ENCODE results near the gene SCN1B.
"Not testable (repeated sequence)": the region's sequence is repeated elsewhere in the genome, so short reads cannot be mapped to it uniquely, and the experiment has no call there.

The SCN1B gene

DNA sequence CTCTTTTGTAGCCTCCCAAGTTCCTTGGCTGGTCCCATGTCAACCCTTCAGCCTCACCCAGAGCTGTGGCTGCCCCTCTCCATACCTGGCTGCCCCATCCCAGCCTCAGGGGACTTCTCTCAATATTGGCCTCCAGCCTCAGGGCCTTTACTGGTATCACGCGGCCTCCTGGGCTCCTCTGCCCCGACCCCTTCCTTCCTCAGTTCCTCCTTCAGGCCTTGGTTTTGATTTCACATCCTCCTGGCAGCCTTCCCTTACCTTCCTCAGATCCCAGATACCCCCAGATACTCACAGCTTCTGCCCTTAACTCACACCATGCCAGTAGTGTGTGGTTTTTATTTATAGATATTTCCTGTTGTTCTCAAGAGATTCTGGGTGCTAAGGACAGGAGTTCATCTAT lies 12.8 kb upstream of the SCN1B start:
- no peak for DNase-seq (ENCODE audit: low read depth in 2 of 2)

DNA sequence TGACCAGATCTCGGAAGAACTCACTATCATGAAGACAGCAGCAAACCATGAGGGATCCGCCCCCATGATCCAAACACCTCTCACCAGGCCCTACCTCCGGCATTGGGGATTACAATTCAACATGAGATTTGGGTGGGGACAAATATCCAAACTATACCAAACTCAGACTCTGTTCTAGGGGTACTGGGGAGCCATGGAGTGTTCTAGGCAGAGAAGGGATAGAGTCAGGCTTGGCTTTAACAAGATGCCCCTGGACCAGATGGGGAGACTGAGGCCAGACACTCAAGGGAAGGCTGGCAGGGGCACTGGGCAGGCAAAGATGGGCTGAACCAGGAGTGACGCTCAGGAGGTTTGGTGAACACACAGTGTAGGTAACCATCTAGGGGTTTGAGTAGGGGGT lies 11.9 kb upstream of the SCN1B start:
- DNase-seq (ENCODE audit: low read depth in 2 of 2), result no peak

DNA sequence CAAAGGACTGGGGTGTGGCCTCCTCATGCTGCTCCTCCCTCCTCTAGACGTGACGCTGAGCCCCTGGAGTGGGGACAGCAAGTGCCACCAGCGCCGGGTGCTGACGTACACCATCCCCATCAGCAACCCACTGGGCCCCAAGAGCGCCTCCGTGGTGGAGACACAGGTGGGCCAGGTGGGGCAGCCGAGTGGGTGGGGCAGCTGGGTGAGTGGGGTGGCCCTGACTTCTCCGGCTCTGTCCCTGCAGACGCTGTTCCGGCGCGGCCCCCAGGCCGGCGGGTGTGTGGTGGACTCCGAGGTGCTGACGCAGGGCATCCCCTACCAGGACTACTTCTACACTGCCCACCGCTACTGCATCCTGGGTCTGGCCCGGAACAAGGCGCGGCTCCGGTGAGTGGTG lies 11.1 kb upstream of the SCN1B start:
- DNase-seq (ENCODE audit: low read depth in 2 of 2), result no peak

DNA sequence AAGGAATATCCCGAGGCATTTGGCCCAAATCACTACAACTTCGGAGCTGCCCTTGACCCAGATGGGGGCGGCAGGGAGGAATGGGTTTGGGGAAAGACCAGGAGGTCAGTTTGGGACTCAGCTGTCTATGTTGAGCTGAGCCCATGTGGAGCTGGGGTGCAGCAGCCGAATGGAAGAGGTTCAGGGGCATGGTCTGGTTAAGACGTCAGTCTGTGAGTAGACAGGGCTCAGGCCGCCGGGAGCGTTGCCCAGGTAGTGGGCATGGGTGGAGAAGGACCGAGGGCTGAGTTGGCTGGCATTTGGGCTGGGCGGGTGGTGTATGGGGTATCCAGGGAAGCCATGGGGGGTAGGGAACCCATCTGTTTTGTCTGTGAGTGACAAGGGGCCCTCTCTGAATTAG lies 9.3 kb upstream of the SCN1B start:
- DNase-seq (ENCODE audit: low read depth in 2 of 2), result no peak

DNA sequence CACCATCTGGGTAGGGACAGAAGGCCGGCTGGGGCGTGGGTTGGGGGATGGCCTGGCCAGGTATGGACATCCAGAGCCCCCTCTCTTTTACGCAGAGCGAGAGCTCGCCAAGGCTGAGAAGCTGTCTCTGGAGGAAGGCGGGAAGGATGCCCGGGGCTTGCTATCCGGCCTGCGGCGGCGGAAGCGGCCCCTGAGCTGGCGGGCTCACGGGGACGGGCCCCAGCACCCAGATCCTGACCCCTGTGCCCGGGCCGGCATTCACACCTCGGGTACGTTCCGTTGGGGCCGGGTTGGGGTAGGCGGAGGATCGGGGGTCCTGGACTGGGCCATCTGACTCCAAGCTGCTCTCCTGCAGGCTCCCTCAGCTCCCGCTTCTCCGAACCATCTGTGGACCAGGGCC lies 8.7 kb upstream of the SCN1B start:
- no peak for DNase-seq (ENCODE audit: low read depth in 2 of 2)

DNA sequence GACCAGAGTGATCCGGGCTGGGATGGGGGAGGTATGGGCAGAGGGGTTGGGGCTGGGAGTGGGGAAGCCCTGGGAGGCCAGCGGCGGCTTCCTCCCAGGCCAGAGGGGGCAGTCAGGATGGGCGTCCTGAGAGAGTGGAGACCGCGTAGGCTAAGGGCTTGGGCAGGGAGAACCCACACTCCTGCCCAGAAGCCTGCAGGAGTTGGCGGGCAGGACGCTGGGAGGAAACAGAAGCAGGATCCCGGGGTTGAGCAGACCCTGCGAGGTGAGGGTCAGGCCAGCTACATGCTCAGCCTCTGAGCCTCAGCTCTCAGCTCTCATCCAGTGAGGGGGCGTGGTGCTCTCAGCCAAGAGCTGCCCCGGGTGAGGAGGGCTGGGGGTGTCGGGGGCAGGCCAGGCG lies 7.8 kb upstream of the SCN1B start:
- no peak for DNase-seq (ENCODE audit: low read depth in 2 of 2)

DNA sequence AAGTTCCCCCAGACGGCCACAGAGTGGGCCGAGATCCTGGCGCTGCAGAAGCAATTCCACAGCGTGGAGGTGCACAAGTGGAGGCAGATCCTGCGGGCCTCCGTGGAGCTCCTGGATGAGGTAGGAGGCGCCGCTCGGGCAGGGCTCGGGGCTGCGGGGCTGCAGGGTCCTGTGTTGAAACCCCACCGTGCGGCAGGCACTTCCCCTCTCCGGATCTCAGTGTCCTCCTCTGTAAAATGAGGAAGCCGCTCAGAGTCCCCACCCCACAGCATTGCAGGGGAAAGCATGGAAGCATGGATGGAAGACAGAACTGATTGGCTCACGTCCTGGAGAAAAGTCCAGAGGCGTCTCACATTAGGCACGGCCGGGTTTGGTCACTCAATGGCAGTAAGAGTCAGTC lies 6.8 kb upstream of the SCN1B start:
- DNase-seq (ENCODE audit: low read depth in 2 of 2), result no peak

DNA sequence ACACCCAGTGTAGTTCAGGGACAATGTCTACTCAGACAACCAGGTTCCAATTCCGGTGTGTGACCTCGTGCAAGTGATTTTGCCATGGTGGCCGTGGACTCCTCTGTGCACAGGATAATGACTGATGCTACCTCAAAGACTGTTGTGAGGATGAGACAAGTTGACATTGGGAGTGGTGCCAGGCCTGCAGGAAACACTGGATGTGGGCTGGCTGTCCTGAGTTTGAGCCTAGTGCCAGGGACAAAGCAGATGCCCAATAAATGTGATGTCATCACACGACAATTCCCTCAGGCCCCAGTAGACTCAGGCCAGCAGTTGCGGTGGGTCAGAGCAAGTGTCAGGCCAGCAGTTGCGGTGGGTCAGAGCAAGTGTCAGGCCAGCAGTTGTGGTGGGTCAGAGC lies 6.2 kb upstream of the SCN1B start:
- DNase-seq (ENCODE audit: low read depth in 2 of 2), result no peak

DNA sequence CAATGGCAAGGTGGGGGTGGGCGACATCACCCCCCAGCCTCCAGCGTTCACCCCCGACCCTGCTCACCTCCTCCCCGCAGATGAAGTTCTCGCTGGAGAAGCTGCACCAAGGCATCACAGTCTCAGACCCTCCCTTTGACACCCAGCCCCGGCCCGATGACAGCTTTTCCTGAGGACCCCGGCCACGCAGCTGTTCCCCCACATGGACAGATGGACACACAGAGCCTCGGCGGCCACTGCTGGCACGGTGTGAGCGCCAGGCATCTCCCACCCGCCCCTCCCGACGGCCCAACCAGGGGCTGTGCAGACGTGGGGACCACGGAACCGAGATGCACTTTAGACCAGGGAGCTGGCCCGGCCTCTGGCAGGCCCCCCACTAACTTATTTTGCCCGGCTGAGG lies 4.3 kb upstream of the SCN1B start:
- DNase-seq (ENCODE audit: low read depth in 2 of 2), result no peak

DNA sequence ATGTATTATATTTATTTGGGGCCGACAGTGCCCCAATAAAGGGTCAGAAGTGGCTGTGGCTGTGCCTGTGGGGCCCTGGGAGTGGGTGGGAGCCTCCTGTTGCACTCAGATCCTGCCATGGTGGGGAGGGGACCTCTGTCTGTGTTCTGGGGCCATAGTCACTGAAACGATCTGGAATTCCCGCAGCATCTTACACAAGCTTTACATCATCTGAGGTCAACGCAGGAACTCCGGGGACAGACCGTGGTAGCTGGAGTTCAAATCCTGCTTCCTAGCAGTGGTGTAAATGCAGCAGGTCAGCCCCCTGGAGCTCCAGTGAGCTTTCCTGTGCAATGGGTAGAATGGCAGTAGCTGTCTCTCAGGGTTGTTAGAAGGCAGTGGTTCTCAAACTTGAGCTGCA lies 3.9 kb upstream of the SCN1B start:
- no peak for DNase-seq (ENCODE audit: low read depth in 2 of 2)

DNA sequence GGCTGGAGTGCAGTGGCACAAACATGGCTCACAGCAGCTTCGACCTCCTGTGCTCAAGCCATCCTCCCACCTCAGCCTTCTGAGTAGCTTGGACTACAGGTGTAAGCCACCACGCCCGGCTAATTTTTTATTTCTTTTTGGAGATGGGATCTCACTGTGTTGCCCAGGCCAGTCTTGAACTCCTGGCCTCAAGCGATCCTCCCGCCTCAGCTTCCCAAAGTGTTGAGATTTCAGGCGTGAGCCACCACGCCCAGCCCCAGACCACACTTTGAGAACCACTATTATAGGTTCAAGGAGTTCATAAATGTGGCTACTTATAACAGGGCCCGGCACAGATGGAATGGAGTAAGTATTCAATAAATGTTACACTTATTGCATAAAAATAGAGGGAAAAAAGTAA lies 3.3 kb upstream of the SCN1B start:
- no peak for DNase-seq (ENCODE audit: low read depth in 2 of 2)

DNA sequence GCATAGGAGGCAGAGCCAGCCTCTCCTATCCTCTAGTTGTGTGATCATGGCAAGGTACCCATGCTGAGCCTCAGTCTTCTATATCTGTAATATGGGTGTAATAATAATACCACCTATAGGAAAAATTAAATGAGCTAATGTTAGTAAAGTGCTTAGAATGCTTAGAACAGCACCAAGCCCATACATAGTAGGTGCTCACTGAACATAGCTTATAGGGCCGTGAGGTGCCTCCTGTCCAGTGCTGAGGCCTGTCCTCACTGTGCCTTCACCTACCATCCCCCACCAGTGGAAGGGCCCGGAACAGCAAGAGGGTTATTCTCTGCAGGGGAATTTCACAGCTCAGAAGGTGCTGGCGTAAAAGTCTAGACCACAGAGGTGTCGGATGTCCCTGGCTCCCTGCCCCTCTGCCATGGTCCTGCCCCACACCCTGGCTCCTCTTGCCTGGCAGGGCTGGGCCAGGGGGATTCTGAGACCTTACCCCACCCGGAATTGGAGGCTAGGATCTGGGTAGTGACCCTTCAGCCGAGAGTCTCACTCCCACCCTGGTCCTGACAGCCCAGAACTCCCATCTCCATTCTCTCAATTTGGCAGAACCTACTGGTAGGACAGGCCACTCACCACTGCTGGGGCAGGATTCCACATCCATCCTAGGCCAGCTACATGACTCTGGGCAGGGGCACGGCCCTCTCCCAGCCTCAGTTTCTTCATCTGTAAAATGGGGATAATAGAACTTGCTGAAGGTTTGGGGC lies 2.2 kb upstream of the SCN1B start:
- DNase-seq (ENCODE audit: low read depth in 2 of 2), result no peak

DNA sequence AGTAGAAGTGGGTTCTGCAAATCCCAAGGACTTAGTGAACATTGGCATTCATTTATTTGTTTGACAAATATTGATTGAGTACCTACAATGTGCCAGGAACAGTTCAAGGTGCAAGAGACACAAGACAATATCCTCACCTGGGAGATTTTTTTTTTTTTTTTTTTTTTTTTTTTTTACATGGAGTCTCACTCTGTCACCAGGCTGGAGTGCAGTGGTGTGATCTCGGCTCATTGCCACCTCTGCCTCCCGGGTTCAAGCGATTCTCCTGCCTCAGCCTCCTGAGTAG lies 1.7 kb upstream of the SCN1B start:
- not testable (repeated sequence) for DNase-seq (ENCODE audit: low read depth in 2 of 2)

DNA sequence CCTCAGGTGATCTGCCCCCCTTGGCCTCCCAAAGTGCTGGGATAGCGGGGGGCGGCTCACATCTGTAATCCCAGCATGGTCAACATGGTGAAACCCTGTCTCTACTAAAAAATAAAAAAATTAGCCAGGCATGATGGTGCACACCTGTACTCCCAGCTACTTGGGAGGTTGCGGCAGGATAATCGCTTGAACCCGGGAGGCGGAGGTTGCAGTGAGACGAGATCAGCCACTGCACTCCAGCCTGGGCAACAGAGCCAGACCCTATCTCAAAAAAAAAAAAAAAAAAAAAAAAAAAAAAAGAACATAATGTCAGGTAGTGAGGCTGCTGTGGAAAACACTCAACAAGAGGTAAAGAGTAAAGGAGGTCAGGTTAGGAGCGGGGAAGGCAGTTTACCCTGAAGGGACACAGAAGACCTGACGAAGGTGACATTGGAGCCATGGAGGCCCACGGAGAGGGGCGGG lies 964 bp upstream of the SCN1B start:
- not testable (repeated sequence) for DNase-seq (ENCODE audit: low read depth in 2 of 2)

DNA sequence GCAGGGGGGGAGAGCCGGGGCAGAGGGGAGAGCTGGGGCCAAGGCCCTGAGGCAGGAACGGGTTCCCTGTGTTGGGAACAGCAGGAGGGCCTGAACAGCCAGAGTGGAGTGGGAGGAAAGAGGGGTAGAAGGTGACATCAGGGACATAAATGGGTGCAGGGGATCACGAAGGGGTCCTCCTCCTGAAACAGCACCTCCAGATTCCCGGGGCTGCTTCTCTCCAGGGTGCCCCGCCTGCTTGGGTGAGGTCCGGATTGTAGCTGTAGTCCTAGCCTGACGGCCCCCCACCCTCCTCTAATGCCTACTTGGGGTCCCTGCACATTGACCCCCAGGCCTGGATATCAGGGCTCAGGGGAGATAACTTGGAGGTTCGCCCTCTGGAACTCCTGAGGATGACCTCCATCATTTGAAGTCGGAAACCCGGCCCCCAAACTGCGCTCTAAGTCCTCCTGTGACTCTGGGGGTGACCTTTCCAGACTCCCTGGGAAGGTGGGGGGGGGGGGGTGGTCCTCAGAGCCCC lies 473 bp upstream of the SCN1B start:
- no peak for DNase-seq (ENCODE audit: low read depth in 2 of 2)

DNA sequence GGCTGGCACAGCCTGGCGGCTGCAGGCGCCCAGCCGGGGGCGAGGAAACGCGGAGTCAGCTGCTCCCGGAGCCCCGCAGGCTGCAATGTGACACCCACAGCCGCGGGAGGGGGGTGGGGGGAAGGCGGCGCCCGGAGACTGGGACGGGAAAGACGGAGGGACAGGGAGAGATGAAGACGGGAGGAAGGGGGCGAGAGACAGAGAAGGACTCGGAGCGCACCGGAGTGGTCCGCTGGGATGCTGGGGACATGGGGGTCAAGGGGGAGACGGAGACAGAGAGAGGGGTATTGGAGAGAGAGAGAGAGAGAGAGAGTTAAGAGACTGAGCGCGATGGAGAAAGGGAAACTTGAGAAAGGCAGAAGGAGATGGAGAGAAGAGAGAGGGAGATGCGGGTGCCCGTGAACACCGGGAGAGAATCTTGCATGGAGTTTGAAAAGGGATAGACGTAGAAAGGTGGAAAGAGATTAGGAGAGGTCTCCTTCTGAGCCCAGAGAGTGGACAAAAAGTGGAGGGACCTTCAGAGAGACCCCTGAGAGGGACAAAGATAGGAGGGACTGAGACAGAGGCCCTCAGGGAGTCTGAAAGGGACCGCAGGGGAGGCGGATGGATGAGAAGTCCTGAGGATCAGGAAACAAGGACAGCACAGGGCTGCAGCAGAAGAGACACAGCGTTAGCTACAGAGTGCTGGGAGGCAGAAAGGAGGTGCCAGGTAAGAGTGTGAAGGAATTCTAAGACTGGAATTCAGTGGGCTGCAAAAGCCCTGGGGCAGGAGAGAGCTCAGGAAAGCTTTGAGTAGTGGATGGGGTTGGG lies 1.0 kb downstream of the SCN1B start:
- no peak for DNase-seq (ENCODE audit: low read depth in 2 of 2)

DNA sequence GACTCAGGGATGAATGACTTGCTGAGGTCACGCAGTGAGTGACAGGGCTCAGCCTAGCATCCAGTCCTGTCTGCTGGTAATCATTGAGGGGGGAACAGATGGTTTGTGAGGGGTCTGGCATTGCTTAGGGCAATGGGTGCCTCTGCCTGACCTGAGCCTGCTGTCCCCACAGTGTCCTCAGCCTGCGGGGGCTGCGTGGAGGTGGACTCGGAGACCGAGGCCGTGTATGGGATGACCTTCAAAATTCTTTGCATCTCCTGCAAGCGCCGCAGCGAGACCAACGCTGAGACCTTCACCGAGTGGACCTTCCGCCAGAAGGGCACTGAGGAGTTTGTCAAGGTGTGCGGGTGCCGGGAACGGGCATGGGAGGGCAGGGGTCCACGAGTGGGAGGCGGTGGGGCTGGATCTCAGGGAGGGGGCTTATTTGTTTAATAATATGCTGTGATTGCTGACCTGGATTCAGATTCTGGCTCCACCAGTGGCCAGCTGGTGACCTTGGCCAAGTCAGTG lies 2.1 kb downstream of the SCN1B start:
- DNase-seq (ENCODE audit: low read depth in 2 of 2), result no peak

DNA sequence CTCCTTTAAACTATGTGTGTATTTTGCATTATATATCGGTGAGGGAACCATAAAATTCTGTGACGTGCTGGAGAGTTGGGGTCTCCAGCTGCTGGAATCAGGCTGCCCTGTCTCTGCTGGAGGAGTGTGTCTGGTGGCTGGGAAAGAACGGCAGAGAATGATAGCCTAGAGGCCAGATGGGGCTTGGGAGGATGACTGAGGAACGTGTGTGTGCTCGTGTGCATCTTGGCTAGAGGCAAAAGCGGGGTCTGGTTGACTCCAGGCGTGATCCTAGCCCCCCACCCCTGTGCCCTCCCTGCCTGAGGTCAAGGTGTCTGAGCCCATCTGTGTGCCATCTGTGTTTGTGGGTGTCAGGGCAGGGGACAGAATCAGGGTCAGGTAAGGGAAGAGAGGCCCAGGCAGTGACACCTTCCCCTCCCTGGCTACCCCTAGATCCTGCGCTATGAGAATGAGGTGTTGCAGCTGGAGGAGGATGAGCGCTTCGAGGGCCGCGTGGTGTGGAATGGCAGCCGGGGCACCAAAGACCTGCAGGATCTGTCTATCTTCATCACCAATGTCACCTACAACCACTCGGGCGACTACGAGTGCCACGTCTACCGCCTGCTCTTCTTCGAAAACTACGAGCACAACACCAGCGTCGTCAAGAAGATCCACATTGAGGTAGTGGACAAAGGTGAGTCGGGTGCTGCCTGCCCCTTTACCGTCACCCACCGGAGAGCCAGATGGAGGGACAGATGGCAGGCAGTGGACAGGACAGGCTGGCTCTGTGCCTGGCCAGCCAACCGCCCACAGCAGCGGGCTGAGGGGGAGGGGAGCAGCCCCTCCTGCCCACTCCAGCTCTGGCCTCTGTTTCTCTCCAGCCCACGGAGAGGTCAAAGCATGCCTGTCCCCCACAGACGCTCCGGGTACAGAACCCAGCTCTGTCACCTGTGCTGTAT lies 3.1 kb downstream of the SCN1B start:
- no peak for DNase-seq (ENCODE audit: low read depth in 2 of 2)

DNA sequence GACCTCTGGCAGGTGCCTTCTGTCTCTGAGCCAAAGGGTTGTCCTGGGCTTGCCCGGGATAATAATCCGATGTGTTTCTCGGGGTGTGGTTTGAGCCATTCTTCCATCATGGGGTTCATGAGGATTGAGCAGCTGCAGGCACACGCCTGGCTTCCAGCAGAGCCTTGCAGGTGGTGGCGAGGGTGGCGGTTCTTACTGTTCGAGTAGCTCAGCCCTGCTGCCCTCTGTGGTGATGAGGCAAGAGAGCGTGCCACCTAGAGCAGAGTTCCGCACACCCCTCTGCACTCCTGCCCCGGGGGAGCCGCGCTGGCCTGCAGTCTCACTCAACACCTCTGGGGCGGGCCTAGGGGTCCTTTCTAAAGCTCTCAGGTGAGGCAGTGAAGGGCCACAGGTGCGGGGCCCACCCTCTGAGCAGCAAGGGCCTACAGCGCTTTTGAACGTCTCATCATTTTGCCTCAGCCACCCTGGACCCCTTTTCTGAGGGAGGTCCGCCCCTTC lies 3.8 kb downstream of the SCN1B start:
- no peak for DNase-seq (ENCODE audit: low read depth in 2 of 2)

DNA sequence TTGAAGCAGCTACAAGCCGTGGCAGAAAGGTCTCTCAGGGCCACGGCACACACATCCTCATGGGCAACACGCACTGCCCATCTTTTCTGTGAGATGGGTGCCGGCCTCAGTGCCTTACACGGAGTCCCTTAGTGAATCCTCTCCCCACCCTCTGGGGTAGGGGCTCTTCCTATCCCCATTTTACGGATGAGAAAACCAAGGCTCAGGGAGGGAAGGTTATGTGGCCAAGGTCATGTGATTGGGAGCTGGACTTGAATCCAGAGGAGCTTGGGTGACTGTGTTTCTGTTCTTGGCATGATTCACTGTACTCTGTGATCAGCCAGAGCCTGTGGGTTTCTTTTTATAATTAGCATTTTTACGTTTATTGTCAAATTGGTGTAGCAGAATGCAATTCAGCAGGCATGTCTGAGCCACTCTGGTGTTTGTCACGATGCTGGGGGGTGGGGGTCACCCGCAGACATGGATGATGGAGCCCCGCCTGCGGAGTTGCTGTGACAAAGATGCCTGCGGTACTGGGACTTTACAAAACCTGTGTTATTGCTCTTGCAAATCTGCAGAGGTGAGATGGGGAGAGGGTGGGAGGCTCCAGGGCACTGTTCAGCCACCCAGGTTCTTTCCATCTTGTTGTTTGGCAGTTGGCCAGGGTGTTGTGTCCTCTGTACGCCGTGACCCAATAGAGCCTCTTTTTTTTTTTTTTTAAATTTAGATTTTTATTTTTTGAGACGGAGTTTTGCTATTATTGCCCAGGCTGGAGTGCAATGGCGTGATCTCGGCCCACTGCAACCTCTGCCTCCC lies 4.5 kb downstream of the SCN1B start:
- DNase-seq (ENCODE audit: low read depth in 2 of 2), result no peak
